Right lobe of liver (tissue), 4 donors: ENCODE data around the gene BACH1.
A peak's percentile ranks its signal among the peaks of the same experiment; 100 is the strongest.

Experiments used
- POLR2A ChIP-seq: fragments of 450-650 bp; IDR thresholded peaks from one replicate; pipeline ENCODE4 v1.6.1; 2017; ENCODE audit warnings: antibody characterized with exemption, mild to moderate bottlenecking
- TF ChIP-seq, protein P1 (sequence below), 4 donors: fragments of 200-600 bp in 3 of 4; fragments of 450-650 bp in 1 of 4; IDR thresholded peaks; one replicate each; pipeline versions ENCODE4 v1.5.1 to v1.8.0; 2016 to 2022; ENCODE audit warnings: antibody characterized with exemption in 4 of 4, mild to moderate bottlenecking in 2 of 4
- donor health status: DM: no; HTN: no; CAD: no.
- donor health status: DM: no; HTN: no; CAD: no.
- donor health status: DM: no; HTN: yes; CAD: no.

GRCh38 chr21:29298348-29299045 lies at the start of gene BACH1:
- peak; percentile 95 for TF ChIP-seq POLR2A
- TF ChIP-seq, protein P1, sequence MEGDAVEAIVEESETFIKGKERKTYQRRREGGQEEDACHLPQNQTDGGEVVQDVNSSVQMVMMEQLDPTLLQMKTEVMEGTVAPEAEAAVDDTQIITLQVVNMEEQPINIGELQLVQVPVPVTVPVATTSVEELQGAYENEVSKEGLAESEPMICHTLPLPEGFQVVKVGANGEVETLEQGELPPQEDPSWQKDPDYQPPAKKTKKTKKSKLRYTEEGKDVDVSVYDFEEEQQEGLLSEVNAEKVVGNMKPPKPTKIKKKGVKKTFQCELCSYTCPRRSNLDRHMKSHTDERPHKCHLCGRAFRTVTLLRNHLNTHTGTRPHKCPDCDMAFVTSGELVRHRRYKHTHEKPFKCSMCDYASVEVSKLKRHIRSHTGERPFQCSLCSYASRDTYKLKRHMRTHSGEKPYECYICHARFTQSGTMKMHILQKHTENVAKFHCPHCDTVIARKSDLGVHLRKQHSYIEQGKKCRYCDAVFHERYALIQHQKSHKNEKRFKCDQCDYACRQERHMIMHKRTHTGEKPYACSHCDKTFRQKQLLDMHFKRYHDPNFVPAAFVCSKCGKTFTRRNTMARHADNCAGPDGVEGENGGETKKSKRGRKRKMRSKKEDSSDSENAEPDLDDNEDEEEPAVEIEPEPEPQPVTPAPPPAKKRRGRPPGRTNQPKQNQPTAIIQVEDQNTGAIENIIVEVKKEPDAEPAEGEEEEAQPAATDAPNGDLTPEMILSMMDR (IDR thresholded peaks at IDR 0.05), result peak; percentile 42 to 65 (median 54)
